A673 (cell line): Measurements from ENCODE around the gene PIEZO1.

Experiments used
- CTCF ChIP-seq: fragments of 300-800, 200-600 bp; sonication (generic); conservative IDR thresholded peaks from 2 replicates; pipeline ENCODE4 v1.5.1; 2017; ENCODE audit warnings: low read depth, mild to moderate bottlenecking, antibody characterized with exemption, low read length, moderate library complexity, mixed read lengths
- EZH2 ChIP-seq: fragments of 200-600 bp; sonication (generic); IDR thresholded peaks from 2 replicates; pipeline ENCODE4 v1.6.1; 2017; ENCODE audit warnings: borderline replicate concordance, low read depth, mild to moderate bottlenecking, mixed read lengths, antibody characterized with exemption, low read length; ENCODE audit not compliant: poor library complexity, severe bottlenecking

- TF ChIP-seq CTCF (no peak), EZH2 (no peak)
These were observed 44.9 kb downstream of the PIEZO1 start for GRCh38 chr16:88739977-88740726.
